Neural crest cell (in vitro differentiated cells): Measurements from ENCODE around the gene RNPEPL1. TPM values are rescaled to one million over a fixed set of nuclear protein-coding genes. Genes with fewer than 3 reads are reported as not detected.

Experiments
- DNase-seq: peaks from one replicate; pipeline ENCODE4 v3.0.0; 2021; ENCODE audit warnings: low read depth, mixed read lengths, low spot score
- H3K27ac Mint-ChIP-seq: one replicate; pipeline ENCODE4 v1.8.0; 2021; ENCODE audit warnings: mild to moderate bottlenecking, mixed read lengths; ENCODE audit not compliant: unreplicated experiment
- H3K27me3 Mint-ChIP-seq: 2 replicates; pipeline ENCODE4 v1.8.0; 2021; ENCODE audit warnings: low read depth, mild to moderate bottlenecking, mixed read lengths
- H3K36me3 Mint-ChIP-seq: 2 replicates; pipeline ENCODE4 v1.8.0; 2021; ENCODE audit warnings: low read depth, mild to moderate bottlenecking, mixed read lengths
- H3K4me1 Mint-ChIP-seq: 2 replicates; pipeline ENCODE4 v1.8.0; 2021; ENCODE audit warnings: mixed read lengths
- H3K4me3 Mint-ChIP-seq: one replicate; pipeline ENCODE4 v1.8.0; 2021; ENCODE audit warnings: mild to moderate bottlenecking, mixed read lengths
- H3K9me3 Mint-ChIP-seq: 2 replicates; pipeline ENCODE4 v1.8.0; 2021; ENCODE audit warnings: mixed read lengths
- CTCF ChIP-seq: fragments of 200-600 bp; sonication (generic); conservative IDR thresholded peaks from 2 replicates; pipeline ENCODE4 v1.5.0; 2021; ENCODE audit warnings: antibody characterized with exemption, mild to moderate bottlenecking
- total RNA-seq: library from RNA; stranded (reverse); gene quantifications from 2 replicates; pipeline ENCODE4 v1.2.1, GENCODE V29; 2021

RNPEPL1 gene
- total RNA-seq, 1 donor from 2014 or later, result 36.1 TPM

DNA sequence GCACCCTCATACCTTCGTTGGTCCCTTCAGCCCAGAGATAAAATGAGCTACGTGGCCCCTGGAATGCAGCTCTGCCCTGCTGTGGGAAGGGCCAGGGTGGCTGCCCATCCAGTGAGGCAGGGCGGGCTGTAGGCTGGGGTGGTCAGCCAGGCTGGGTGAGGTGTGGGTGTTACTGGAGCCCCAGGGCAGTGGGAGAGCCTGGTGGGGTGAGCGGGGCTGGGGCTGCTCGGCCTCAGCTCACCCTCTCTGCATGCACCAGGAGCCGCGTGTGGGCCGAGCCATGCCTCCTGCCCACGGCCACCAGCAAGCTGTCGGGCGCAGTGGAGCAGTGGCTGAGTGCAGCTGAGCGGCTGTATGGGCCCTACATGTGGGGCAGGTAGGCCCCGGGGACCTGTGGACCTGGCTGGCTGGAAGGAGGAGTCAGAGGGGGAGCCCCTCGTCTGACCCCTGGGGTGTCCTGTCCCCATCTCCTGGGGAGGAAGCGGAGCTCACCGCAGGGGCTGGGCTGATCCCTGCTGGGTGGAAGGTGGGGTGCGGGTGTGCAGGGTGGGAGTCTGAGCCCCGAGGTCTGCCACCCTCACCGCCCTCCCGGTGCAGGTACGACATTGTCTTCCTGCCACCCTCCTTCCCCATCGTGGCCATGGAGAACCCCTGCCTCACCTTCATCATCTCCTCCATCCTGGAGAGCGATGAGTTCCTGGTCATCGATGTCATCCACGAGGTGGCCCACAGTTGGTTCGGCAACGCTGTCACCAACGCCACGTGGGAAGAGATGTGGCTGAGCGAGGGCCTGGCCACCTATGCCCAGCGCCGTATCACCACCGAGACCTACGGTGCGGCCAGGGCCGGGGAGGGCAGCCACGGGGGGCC lies 5.5 kb downstream of the RNPEPL1 start:
- H3K4me3 Mint-ChIP-seq, result no peak overlapping the region
- no peak for DNase-seq
- no peaks in the 10 kb centered on the region for H3K36me3 Mint-ChIP-seq
- no peaks in the 10 kb centered on the region for H3K9me3 Mint-ChIP-seq
- H3K4me1 Mint-ChIP-seq, result peaks cover 7% of the 10 kb centered on the region
- TF ChIP-seq CTCF, result no peak
- H3K27ac Mint-ChIP-seq, result no peak overlapping the region
- H3K27me3 Mint-ChIP-seq, result no peaks in the 10 kb centered on the region

- no peaks in the 10 kb centered on the region for H3K9me3 Mint-ChIP-seq
- H3K4me3 Mint-ChIP-seq, result no peak overlapping the region
- H3K36me3 Mint-ChIP-seq, result no peaks in the 10 kb centered on the region
- H3K4me1 Mint-ChIP-seq, result peaks cover 2% of the 10 kb centered on the region
- DNase-seq, result no peak
- no peak overlapping the region for H3K27ac Mint-ChIP-seq
- no peaks in the 10 kb centered on the region for H3K27me3 Mint-ChIP-seq
- TF ChIP-seq CTCF, result no peak
Measured at GRCh38 chr2:240574386-240575100, 6.3 kb downstream of the RNPEPL1 start.

DNA sequence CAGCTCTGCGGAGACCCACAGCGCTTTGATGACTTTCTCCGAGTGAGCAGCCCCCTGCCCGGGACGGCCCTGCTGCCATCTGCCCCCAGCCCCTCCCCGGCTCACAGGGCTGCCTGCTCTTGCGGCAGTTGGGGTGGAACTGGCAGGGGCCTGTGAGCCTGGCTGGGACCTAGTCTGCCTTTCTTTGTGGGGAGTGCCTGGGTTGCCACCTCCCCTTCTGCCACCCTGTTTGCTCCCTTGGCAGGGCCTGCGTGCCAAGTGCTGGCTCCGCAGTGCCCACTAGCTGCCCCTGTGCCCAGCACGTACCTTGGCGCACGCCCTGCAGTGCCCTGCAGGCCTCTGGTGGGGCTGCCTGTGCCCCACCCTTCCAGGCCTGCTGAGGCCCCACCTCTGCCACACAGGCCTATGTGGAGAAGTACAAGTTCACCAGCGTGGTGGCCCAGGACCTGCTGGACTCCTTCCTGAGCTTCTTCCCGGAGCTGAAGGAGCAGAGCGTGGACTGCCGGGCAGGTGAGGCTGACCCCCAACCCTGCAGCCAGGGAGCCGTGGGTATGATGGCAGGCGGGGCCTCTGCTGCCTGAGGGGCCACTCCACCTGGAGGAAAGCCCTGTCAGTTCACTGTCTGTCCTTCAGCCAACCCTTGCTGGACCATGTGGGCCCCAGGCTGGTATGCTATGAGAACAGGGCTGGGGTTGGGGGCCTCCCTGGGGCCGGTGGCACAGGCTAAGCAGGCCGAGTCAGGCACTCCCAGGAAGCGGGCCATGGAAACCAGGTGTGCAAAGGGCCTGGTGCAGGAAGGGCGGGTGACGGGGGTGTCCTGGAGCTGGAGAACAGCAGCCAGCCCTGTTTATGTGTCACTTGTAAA lies 7.0 kb downstream of the RNPEPL1 start:
- Mint-ChIP-seq H3K4me3 (no peak overlapping the region), H3K27me3 (no peaks in the 10 kb centered on the region), H3K36me3 (no peaks in the 10 kb centered on the region), H3K27ac (peak overlapping the region; percentile 43), H3K9me3 (no peaks in the 10 kb centered on the region), H3K4me1 (peaks cover 6% of the 10 kb centered on the region)
- TF ChIP-seq CTCF, result no peak
- DNase-seq, result no peak

DNA sequence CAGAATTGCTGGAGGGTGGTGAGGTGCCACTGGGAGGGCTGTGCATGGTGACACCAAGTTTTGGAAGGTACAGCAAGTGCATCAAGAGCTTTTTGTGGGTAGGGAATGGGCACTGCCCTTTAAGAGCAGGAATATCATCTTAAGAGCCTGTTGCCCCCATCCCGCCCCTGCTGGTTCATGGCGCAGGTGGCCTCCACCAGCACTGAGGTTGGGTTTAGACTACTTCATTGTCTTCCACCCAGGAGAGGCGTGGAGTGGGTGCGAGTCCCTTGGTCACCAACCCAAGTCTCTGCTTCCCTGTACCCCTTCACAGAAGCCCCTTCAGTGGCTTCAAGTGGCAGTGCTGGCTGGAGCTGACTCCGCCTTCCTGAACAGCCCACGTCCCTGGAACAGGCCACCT lies 7.8 kb downstream of the RNPEPL1 start:
- H3K27ac Mint-ChIP-seq, result peak overlapping the region; percentile 43
- TF ChIP-seq CTCF, result no peak
- peaks cover 2% of the 10 kb centered on the region for H3K36me3 Mint-ChIP-seq
- no peaks in the 10 kb centered on the region for H3K27me3 Mint-ChIP-seq
- DNase-seq, result no peak
- H3K4me1 Mint-ChIP-seq, result peaks cover 9% of the 10 kb centered on the region
- no peaks in the 10 kb centered on the region for H3K9me3 Mint-ChIP-seq
- no peak overlapping the region for H3K4me3 Mint-ChIP-seq
